ENCODE measurements around the gene ZNF335.

The ZNF335 gene, protein sequence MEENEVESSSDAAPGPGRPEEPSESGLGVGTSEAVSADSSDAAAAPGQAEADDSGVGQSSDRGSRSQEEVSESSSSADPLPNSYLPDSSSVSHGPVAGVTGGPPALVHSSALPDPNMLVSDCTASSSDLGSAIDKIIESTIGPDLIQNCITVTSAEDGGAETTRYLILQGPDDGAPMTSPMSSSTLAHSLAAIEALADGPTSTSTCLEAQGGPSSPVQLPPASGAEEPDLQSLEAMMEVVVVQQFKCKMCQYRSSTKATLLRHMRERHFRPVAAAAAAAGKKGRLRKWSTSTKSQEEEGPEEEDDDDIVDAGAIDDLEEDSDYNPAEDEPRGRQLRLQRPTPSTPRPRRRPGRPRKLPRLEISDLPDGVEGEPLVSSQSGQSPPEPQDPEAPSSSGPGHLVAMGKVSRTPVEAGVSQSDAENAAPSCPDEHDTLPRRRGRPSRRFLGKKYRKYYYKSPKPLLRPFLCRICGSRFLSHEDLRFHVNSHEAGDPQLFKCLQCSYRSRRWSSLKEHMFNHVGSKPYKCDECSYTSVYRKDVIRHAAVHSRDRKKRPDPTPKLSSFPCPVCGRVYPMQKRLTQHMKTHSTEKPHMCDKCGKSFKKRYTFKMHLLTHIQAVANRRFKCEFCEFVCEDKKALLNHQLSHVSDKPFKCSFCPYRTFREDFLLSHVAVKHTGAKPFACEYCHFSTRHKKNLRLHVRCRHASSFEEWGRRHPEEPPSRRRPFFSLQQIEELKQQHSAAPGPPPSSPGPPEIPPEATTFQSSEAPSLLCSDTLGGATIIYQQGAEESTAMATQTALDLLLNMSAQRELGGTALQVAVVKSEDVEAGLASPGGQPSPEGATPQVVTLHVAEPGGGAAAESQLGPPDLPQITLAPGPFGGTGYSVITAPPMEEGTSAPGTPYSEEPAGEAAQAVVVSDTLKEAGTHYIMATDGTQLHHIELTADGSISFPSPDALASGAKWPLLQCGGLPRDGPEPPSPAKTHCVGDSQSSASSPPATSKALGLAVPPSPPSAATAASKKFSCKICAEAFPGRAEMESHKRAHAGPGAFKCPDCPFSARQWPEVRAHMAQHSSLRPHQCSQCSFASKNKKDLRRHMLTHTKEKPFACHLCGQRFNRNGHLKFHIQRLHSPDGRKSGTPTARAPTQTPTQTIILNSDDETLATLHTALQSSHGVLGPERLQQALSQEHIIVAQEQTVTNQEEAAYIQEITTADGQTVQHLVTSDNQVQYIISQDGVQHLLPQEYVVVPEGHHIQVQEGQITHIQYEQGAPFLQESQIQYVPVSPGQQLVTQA (N-terminal part only)

GRCh38 chr20:45971675-45972499 lies at the start of gene ZNF335:
Gene ZNF335 (minus strand): TSS chr20:45972203. CDS start chr20:45971410, 793 bp downstream.
- DNase-seq = peak; percentile 82 to 93

DNA sequence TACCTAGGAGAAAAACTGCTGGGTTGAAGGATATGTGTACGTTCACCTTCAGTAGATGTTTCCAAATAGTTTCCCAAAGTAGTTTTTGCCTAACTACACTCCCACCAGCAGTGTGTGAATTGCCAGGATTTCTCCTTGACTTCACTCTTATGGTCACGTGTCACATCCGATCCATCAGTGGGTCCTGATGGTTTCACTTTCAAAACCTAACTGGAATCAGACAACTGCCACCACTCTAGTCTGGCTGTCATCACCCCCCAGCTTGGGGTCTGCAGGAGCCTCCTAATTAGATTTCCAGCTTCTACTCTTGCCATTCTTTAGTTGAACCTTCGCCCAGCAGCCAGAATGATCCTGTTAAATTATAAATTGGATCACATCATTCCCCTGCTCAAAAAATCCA lies 48.6 kb upstream of the ZNF335 start:
- DNase-seq = no peak

DNA sequence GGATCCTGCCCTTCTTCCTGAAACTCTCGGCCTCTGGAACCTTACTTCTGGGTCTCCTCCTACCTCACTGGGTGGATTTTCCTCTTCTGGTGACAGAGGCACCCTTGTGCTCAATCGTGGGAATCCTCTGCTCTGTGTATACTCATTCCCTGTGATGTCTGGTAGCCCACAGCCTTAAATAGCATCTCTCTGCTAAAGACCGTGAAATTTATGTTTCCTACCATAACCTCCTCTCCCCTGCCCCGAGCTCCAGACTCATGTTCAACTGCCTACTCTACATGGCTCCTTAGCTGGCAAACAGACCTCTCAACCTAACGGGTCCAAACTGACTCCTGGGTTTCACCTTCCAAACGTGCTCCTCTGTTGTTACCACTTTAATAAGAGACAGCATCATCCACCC lies 46.6 kb upstream of the ZNF335 start:
- no peak for DNase-seq

- no peak for DNase-seq
These were observed 46.1 kb upstream of the ZNF335 start for GRCh38 chr20:46018112-46018511.

- no peak for DNase-seq
These were observed 45.3 kb upstream of the ZNF335 start for GRCh38 chr20:46017272-46017671.

GRCh38 chr20:46014517-46015396 lies 42.8 kb upstream of the ZNF335 start:
- no peak for DNase-seq

DNA sequence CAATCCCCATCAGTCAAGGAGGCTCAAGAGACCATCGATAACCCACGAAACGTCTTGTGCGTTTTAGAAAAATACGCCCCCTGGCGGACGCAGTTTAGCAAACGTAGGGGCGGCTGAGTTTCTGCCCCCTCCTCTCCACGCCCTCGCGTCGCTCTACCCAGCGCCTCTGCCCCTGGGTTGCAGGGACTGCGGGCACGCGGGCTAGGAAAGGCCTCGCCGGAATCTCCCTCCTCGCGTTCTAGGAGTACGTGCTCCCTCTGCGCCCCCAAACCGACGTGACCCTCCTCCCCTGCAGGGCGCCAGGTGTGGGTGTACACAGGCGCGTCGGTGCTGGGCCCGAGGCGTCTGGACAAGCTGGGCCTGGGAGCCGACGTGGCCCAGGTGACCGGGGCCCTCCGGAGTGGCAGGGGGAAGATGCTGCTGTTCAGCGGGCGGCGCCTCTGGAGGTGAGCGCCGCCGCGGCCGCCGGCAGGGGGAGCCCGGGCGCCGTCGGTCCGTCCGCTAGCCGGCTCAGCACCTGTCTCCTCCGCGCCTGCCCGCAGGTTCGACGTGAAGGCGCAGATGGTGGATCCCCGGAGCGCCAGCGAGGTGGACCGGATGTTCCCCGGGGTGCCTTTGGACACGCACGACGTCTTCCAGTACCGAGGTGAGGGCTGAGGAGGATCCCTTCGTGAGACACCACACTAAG lies 42.0 kb upstream of the ZNF335 start:
- peak; percentile 76 to 82 for DNase-seq

GRCh38 chr20:46013322-46013828 lies 41.4 kb upstream of the ZNF335 start:
- no peak for DNase-seq

- DNase-seq = no peak
These were observed 40.9 kb upstream of the ZNF335 start for GRCh38 chr20:46012921-46013320.

GRCh38 chr20:46011631-46012482 lies 39.9 kb upstream of the ZNF335 start:
- peak in 1 of 2 experiments; percentile 26 for DNase-seq

DNA sequence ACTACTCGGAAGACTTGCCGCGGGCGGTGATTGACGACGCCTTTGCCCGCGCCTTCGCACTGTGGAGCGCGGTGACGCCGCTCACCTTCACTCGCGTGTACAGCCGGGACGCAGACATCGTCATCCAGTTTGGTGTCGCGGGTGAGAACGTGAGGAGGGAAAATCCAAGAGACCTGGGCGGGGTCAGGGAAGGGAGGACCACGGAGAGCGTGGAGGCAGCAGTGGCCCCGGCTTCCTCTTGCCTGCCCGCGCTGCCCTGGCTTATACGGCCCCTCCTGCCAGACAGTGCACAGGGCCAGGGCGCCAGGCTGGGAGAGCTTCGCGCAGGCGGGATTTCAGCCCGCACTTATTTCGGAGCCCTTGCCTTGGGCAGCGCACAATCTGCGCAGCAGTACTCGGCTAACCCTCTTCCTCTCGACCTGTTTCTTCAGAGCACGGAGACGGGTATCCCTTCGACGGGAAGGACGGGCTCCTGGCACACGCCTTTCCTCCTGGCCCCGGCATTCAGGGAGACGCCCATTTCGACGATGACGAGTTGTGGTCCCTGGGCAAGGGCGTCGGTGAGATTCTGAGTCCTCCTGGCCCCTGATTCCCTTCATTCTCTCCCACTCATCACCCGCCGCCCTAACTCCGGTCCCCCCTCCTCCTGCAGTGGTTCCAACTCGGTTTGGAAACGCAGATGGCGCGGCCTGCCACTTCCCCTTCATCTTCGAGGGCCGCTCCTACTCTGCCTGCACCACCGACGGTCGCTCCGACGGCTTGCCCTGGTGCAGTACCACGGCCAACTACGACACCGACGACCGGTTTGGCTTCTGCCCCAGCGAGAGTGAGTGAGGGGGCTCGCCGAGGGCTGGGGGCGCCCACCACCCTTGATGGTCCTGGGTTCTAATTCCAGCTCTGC lies 38.7 kb upstream of the ZNF335 start:
- peak in 1 of 2 experiments; percentile 35 for DNase-seq

GRCh38 chr20:46009816-46010215 lies 37.8 kb upstream of the ZNF335 start:
- no peak for DNase-seq

GRCh38 chr20:46007671-46008070 lies 35.7 kb upstream of the ZNF335 start:
- DNase-seq = no peak

DNA sequence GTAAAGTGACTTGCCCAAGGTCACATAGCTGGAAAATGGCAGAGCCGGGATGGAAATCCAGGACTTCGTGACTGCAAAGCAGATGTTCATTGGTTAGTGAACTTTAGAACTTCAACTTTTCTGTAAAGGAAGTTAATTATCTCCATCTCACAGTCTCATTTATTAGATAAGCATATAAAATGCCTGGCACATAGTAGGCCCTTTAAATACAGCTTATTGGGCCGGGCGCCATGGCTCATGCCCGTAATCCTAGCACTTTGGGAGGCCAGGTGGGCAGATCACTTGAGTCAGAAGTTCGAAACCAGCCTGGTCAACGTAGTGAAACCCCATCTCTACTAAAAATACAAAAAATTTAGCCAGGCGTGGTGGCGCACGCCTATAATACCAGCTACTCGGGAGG lies 35.0 kb upstream of the ZNF335 start:
- no peak for DNase-seq

GRCh38 chr20:46006022-46006705 lies 34.2 kb upstream of the ZNF335 start:
- no peak for DNase-seq

GRCh38 chr20:46004889-46005473 lies 33.0 kb upstream of the ZNF335 start:
- DNase-seq = no peak

DNA sequence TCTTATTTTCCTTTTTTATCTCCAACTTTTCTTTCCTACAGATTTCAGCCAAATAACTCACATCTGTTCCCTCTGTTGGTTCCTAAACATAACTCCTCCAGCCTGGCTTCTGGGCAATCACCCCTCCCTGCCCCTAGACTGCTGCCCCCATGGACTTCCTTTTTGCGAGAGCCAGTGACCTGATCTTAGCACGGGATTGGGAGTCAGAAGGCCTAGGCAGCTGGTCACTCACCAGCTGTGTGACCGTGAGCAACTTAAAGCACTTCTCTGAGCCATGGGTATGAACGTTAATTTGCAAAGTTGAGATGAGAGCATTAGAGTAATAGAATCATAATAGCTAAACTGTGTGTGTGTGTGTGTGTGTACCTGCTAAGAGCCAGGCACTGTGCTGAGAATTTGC lies 32.2 kb upstream of the ZNF335 start:
- no peak for DNase-seq

Data from NCI-H524 (cell line).